Brain microvascular endothelial cell (primary cell): ENCODE results near the gene PRR23C.
A peak's percentile ranks its signal among the peaks of the same experiment; 100 is the strongest.
"Not testable (repeated sequence)": the region's sequence is repeated elsewhere in the genome, so short reads cannot be mapped to it uniquely, and the experiment has no call there.

Experiments
- DNase-seq: peaks from one replicate; pipeline ENCODE4 v3.0.0-alpha.2; 2020
- H3K27ac ChIP-seq: fragments of 250-450 bp; sonication (Bioruptor Pico); 2 replicates; pipeline ENCODE4 v1.5.1; 2020; ENCODE audit warnings: mild to moderate bottlenecking, moderate library complexity
- H3K27me3 ChIP-seq: fragments of 250-450 bp; sonication (Bioruptor Pico); replicated peaks from 2 replicates; pipeline ENCODE4 v1.5.1; 2020; ENCODE audit warnings: mild to moderate bottlenecking
- H3K36me3 ChIP-seq: fragments of 250-450 bp; sonication (Bioruptor Pico); replicated peaks from 2 replicates; pipeline ENCODE4 v1.5.1; 2020; ENCODE audit warnings: mild to moderate bottlenecking
- H3K4me3 ChIP-seq: 2 replicates; pipeline ENCODE4 v1.5.1; 2011; ENCODE audit warnings: low read depth, mild to moderate bottlenecking, control low read depth, low read length, moderate library complexity
- CTCF ChIP-seq: IDR thresholded peaks from 2 replicates; pipeline ENCODE4 v1.5.1; 2011; ENCODE audit warnings: low read depth, mild to moderate bottlenecking, moderate library complexity, low read length, control low read depth, inconsistent platforms; ENCODE audit errors: missing control alignments
- in situ Hi-C: cut with HindIII; loops from 2 replicates; pipeline ENCODE4 v1.10.0; 2017; ENCODE audit warnings: low sequenced_read_pairs, low pct_ligation_motif_present

PRR23C gene

GRCh38 chr3:139032326-139033002 lies 12.2 kb downstream of the PRR23C start:
- no peak overlapping the region for H3K4me3 ChIP-seq
- in situ Hi-C loops, result no loop called here
- H3K36me3 ChIP-seq, result no peaks in the 10 kb centered on the region
- no peak for TF ChIP-seq CTCF
- H3K27me3 ChIP-seq, result no peaks in the 10 kb centered on the region
- no peak overlapping the region for H3K27ac ChIP-seq
- no peak for DNase-seq

DNA sequence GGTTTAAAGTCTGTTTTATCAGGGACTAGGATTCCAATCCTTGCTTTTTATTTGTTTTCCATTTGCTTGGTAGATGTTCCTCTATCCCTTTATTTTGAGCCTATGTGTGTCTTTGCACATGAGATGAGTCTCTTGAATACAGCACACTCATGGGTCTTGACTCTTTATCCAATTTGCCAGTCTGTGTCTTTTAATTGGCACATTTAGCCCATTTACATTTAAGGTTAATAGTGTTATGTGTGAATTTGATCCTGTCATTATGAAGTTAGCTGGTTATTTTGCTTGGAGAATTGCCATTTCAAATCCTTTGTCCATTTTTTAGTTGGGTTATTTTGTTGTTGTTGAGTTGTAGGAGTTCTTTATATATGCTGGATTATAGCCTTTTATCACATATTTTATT lies 14.1 kb downstream of the PRR23C start:
- DNase-seq, H3K4me3 ChIP-seq, in situ Hi-C loops, H3K36me3 ChIP-seq, H3K27ac ChIP-seq, H3K27me3 ChIP-seq: not testable (repeated sequence)

DNA sequence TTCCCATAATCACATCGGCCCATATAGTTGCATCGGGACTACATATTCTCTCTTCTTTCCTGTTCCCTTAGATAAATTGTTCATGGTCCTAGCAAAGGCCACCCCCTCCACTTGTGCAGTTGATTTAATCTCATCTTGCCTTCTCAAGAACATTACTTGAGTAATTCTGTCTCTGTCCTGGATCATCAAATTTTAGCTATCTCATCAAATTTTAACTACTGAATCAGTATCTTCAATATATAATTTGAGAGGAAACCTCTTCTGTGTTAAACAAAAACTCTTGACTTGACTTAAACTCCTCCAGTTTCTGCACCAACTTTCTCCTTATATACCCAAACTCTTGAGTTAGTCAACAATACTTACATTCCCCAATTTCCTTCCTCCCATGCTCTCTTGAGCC lies 19.7 kb downstream of the PRR23C start:
- H3K27ac ChIP-seq, result no peak overlapping the region
- H3K36me3 ChIP-seq, result no peaks in the 10 kb centered on the region
- no peak for DNase-seq
- in situ Hi-C loops, result no loop called here
- TF ChIP-seq CTCF, result no peak
- H3K4me3 ChIP-seq, result no peak overlapping the region
- no peaks in the 10 kb centered on the region for H3K27me3 ChIP-seq

GRCh38 chr3:139020868-139021234 lies 23.8 kb downstream of the PRR23C start, which contains the start of gene PRR23B:
TSS of gene PRR23B (minus strand) at chr3:139020926. CDS start at chr3:139020661, 265 bp downstream.
- H3K27me3 ChIP-seq, result no peaks in the 10 kb centered on the region
- no peaks in the 10 kb centered on the region for H3K36me3 ChIP-seq
- peak; percentile 36 for TF ChIP-seq CTCF
- in situ Hi-C loops, result no loop called here
- no peak for DNase-seq
- H3K27ac ChIP-seq, result no peak within 1 kb of the TSS
- no peak within 1 kb of the TSS for H3K4me3 ChIP-seq

DNA sequence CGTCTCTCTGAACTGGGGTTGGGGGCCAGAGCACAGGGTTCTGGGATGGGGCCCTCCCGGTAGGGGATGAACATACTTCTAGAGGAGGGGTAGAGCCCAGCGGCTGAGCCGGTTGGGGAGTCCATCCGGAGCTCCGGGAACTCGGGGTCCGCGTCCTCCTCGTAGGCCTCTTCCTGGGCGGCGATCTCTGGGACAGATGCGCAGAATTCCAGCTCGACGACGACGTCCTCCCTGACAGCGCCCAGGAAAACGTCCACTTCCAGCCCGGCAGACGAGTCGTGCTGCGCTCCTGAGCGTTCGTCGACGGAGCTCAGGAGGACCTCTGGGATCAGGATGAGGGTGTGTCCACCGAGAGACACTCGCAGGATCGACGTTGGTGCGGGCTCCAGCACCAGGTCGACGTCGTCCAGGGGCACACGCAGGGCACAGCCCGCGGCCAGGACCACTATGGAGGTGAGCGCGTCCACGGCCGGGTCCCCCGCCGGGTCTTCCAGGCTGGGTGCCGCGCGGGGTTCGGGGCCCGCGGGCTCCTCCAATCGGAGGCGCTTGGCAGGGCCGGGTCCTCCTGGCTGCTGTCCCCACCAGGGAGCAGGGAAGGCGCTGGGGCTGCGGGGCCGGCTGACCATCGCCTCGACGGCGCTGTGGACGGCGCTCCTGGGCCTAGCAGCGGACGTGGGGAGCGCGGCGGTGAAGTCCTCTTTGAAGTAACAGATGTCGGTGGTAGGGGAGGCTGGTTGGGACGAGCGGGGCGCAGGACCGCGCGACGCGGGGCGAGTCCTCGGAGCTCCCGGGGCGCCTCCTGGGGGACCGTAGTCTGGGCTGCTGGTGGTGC lies 24.4 kb downstream of the PRR23C start:
- TF ChIP-seq CTCF, result no peak
- H3K27me3 ChIP-seq, result no peaks in the 10 kb centered on the region
- no peaks in the 10 kb centered on the region for H3K36me3 ChIP-seq
- in situ Hi-C loops, result no loop called here
- DNase-seq, result no peak
- H3K27ac ChIP-seq, result no peak overlapping the region
- no peak overlapping the region for H3K4me3 ChIP-seq

GRCh38 chr3:139016430-139017048 lies 28.2 kb downstream of the PRR23C start:
- in situ Hi-C loops, result no loop called here
- no peak for TF ChIP-seq CTCF

More at GRCh38 chr3:139016430-139017048, 28.2 kb downstream of the PRR23C start:
- Histone ChIP-seq H3K36me3 (no peaks in the 10 kb centered on the region), H3K27me3 (no peaks in the 10 kb centered on the region), H3K4me3 (no peak overlapping the region), H3K27ac (no peak overlapping the region)
- DNase-seq, result no peak
